CD4-positive, alpha-beta T cell treated with Interleukin-12 subunit alpha and Interleukin-12 subunit beta, for 1 hour (primary cell): ENCODE results near the gene THBD.

ENCODE experiments used
- DNase-seq: peaks from one replicate; pipeline ENCODE4 v3.0.0-alpha.2; 2020

THBD gene

DNA sequence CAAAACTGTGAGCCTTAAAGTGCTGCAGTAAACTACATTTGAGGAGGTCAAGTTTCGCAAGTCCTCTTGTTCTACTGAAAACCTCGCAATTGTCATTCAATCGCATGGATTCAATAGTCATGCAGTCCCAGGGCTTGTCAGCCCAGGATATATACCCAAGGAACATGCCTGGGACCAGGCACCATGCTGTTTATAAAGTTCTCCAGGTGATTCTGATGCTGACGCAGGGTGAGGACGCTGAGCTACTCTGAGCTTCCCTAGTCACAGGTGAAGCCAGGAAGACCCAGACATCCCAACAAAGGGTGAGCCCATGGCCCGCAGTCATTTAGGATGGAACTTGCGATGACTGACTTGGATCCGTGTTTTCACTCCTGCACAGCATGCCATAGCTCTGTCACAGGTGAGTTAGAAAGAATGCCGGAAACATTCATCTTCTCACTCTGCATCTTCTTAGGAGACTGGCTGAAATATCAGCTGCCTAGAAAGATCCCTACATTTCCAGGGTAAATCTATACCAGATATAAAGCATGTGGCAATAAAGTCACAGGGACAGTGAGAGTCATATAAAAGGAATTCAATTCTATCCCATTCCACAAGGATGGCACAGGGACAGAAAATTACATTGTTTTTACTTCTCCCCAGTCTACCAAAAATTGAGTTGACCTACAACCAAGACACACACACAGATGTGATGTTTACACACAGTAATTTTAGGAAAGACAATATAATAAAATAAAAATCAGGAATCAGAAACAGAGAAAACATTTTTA is 41.4 kb downstream of the THBD start:
- DNase-seq = no peak

DNA sequence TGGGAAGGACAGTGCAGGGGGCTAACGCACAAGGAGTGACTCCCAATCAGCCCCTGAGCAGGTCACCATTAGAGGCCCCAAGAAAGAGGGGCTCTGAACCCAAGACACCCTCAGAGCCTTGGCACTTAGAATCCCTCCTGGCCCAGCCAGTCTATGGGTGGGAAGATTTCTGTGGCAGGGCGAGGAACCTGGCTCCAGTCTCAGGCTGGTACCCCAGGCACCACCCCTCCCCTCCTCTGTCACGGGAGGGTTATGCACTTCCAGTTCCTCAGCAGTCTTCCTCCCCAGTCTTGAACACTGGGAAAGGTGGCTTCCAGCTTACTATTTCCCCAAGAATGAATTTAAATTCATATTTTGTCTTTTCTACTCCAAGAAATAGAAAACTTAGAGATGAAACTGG is 42.0 kb downstream of the THBD start:
- DNase-seq = no peak

DNA sequence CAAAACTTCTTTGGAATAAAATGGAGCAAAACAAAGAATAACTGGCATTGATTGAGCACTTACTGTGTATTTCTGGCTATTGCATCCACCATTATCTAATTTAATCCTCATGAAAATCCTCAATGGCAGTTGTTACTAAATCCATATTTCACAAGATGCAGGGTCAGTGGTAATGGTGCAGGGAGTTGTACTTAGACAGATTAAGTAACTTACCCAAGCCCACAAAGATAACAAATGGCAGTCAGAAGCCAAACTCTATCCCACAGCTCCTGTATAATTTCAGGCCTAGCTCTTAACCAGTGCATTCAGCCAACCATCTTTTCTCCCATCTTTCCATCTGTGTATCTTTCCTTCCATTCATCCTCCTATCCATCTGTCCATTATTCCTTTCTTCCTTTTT is 43.7 kb downstream of the THBD start:
- DNase-seq = no peak

DNA sequence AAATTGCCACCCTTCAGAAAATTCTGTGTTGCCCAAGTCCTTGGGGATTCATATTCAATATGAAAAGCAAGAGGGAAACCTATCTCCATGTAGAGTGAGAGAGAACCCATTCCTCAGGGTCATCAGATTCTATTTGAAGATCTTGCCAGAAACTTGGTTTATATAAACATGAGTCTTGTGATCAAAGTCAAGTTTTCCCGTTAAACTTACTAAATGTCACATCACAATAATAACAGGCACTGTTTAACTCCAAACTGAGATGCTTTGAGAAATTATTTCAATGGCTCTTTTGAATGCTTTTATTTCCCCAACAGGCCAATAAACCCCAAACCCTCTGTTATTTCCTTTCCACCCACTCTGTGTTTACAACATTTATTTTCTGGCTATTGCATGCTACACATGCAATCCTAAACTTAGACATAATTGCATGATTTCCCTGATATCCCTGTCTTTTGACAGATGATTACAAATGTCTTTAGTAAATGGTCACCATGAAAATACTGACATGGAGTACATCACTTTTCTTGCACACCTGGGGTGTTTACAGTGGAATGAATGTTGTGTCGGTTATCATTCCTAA is 45.5 kb downstream of the THBD start:
- DNase-seq = no peak

DNA sequence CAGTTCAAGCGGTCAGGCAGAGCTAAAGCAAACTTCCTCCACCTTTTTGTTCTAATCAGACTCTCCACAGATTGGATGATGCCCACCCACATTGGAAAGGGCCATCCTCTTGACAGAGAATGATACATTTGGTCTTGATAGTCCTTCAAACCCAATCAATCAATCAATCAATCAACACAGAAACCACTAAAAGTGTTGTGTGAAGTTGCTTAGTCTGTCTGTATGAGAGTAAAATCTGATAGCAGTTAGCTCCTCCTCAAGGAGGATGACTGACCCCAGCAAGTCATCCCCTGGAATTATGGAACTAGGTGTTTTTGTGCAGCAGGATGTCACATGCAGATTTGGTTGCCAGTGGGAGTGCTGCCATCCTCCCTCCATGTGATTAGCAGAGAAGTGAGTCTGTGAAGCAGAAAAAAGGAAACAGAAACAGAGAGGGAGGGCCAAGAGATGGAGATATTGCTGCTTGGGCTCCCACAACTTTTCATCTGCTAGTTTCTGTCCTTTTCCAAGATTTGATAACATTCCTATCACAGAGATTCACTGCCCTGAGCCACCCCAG is 46.3 kb downstream of the THBD start:
- no peak for DNase-seq

DNA sequence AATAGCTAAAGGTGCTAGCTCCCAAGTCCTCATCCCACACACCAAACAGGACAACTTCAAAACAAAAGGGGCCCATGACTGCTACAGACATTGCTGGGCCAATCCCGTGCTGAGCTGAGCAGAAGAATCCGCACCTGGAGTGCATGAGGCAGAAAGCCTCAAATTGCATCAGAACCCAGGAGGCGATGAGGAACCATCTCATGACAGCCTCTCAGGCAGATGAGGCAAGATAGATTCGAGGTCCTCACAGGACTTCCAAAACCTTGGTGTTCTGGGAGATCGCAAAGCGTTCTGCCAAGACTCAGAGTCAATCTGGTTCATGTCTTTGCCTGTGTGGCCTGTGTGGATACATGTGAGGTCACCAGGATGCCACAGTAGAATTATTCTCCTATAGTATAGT is 47.2 kb downstream of the THBD start:
- DNase-seq = no peak

DNA sequence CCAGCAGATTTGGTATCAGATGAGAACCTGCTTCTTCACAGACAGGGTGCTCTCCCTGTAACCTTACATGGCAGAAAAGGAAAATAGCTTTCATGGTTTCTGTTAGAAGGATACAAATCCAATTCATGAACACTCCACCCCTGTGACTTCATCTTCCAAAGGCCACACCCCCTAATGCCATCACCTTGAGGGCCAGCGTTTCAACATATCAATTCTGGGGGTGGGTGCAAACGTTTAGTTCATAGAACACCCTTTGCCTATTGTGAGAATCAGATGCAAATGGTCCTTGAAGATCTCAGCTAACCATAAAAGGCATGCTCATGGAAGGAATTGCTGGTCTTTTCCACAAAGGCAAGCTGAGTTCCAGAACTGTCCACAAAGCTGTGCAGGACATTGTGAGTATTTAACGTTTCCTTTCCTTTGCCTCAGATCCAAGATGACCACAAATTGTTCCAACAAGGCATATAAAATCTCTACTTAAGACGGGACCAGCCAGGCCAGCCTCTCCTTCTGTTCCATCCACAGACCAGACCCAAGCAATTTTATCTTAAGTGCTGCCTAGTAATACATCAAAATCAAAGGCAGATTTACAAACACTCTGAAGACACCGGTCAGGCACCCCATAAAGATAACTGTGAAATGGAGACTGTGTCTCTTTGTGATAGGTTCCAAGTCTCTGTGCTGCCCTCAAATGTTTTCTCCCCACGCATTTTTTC is 49.1 kb downstream of the THBD start:
- no peak for DNase-seq

DNA sequence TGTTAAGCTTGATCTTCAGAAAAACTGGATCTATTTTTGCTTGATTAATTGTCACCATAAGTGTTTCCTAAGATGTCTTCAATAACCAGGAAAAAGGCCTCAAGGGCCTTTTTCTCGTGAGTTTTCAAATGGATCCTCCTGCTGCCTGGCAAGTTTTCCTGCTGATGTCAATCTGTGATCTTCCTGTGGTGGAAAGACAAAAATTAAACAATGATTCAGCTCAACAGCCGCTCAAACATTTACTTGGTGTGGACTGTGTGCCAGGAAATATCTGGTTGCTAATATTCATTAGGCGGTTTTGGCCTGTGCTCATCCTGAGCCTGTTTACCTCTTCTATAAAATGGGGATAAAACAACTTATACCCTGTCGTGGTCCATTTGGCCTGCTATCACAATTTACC is 49.7 kb downstream of the THBD start:
- DNase-seq = no peak

DNA sequence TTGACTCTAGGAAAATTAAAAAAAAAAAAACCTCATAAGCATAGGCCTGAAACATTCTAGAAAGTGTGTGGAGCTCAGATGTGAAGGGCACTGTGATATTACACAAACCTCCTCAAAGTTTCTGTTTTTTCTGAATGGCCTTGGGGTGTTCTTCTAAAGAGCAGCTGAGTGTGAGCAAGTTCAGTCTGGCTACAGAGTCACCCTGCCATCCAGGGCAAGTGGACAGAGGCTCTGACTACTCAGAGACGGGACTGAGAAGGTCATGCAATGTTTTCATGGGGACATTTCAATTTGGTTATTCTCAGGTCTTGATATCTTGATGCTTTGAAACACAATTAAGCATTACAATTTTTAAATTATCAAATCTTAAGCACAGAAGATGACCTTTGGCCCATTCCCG is 51.0 kb downstream of the THBD start:
- DNase-seq = no peak

DNA sequence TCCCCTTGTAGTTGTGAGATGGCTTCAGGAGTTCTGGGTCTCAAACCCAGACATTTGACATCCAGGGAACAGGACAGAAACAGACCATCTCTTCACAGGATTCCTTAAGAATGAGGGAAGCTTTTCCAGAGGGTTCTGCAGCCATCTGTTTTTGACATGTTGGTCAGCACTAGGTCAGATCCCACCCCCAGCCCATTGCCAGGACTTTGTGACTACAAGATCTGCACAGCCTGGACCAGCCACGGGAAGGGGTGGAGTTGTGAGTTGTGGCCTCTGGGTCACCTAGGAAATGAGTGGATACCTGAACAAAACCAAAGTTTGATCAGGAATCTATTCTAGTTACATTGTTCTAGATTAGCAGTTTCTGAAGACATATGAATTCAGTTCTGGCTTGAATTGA is 53.5 kb downstream of the THBD start:
- no peak for DNase-seq
